A549 (cell line): ENCODE data around the gene RNF220. TPM values are rescaled to one million over a fixed set of nuclear protein-coding genes. Genes with fewer than 3 reads are reported as not detected.

ENCODE experiments used
- ATAC-seq, 2 experiments: fragments of 200-7000 bp in 1 of 2; fragments of >200 bp in 1 of 2; cut with Nextera tagmentation in 1 of 2; cut with Tn5 transposase in 1 of 2; 3 replicates each; pipeline versions ENCODE4 v1.8.0 to v1.9.1; 2018 to 2020; ENCODE audit warnings: mild to moderate bottlenecking in 1 of 2, moderate library complexity in 1 of 2
- CTCF ChIA-PET: fragments of 300-600 bp; sonication (Branson Sonifier 250); formaldehyde crosslinking; extraction: SDS; loops from one replicate; lab custom pipeline; 2021; ENCODE audit warnings: antibody characterized with exemption, inconsistent platforms; lab: Yijun Ruan, JAX
- POLR2A ChIA-PET: fragments of 350-600 bp; formaldehyde crosslinking; extraction: SDS; loops from one replicate; lab custom pipeline; 2021; ENCODE audit warnings: antibody characterized with exemption, inconsistent platforms; lab: Yijun Ruan, JAX
- DNase-seq, 2 experiments: peaks; one replicate each; pipeline versions ENCODE4 v3.0.0 to v3.0.0-alpha.2; 2011 to 2016; ENCODE audit warnings: low read depth in 1 of 2, low spot score in 1 of 2
- FAIRE-seq: peaks from 2 replicates; lab custom pipeline; 2011; peaks lifted over from hg19 to GRCh38; lab: Jason Lieb, UNC
- H3K27ac ChIP-seq, 2 experiments: fragments of >200 bp; sonication (Bioruptor Twin); formaldehyde crosslinking; 3 replicates each; pipeline ENCODE4 v1.5.1; 2016 to 2017
- H3K4me1 ChIP-seq: fragments of >200 bp; sonication (Bioruptor Twin); formaldehyde crosslinking; 3 replicates; pipeline ENCODE4 v1.6.1; 2016
- H3K4me2 ChIP-seq: fragments of >200 bp; sonication (Bioruptor Twin); formaldehyde crosslinking; 3 replicates; pipeline ENCODE4 v1.6.1; 2016
- H3K4me3 ChIP-seq: fragments of >200 bp; sonication (Bioruptor Twin); formaldehyde crosslinking; 3 replicates; pipeline ENCODE4 v1.5.1; 2016
- H3K9me3 ChIP-seq: fragments of >200 bp; sonication (Bioruptor Twin); formaldehyde crosslinking; 3 replicates; pipeline ENCODE4 v1.6.1; 2016
- CBX2 ChIP-seq: fragments of 200-600 bp; sonication (generic); IDR thresholded peaks from 2 replicates; pipeline ENCODE4 v1.6.1; 2016; ENCODE audit warnings: low read depth, mild to moderate bottlenecking, borderline replicate concordance
- CBX8 ChIP-seq: fragments of 200-600 bp; sonication (generic); IDR thresholded peaks from 2 replicates; pipeline ENCODE4 v1.6.1; 2016
- CEBPB ChIP-seq, 2 experiments: fragments of >200 bp in 1 of 2; sonication (Bioruptor Twin) in 1 of 2; formaldehyde crosslinking in 1 of 2; IDR thresholded peaks; 2 replicates each; pipeline ENCODE4 v1.6.1; 2012 to 2016
- CHD4 ChIP-seq: fragments of 200-600 bp; sonication (generic); IDR thresholded peaks from 2 replicates; pipeline ENCODE4 v1.6.1; 2016; ENCODE audit warnings: antibody characterized with exemption, mild to moderate bottlenecking, borderline replicate concordance
- EHF ChIP-seq: fragments of 250-450 bp; sonication (Bioruptor Pico); IDR thresholded peaks from 2 replicates; pipeline ENCODE4 v1.5.0; 2020; ENCODE audit warnings: mild to moderate bottlenecking
- FOSB ChIP-seq: fragments of 250-450 bp; sonication (Bioruptor Pico); IDR thresholded peaks from 2 replicates; pipeline ENCODE4 v1.5.0; 2020; ENCODE audit warnings: mild to moderate bottlenecking, moderate library complexity
- HEYL ChIP-seq: fragments of 250-450 bp; sonication (Bioruptor Pico); IDR thresholded peaks from 2 replicates; pipeline ENCODE4 v1.8.0; 2021; ENCODE audit warnings: mild to moderate bottlenecking, moderate library complexity
- HOXA7 ChIP-seq: fragments of 250-450 bp; sonication (Bioruptor Pico); IDR thresholded peaks from 2 replicates; pipeline ENCODE4 v1.5.0; 2020; ENCODE audit warnings: mild to moderate bottlenecking, moderate library complexity
- JUN ChIP-seq, 2 experiments: fragments of >200 bp; sonication (Bioruptor Twin); formaldehyde crosslinking; IDR thresholded peaks; 2 replicates in 1 of 2; 3 replicates in 1 of 2; pipeline ENCODE4 v1.6.1; 2016 to 2017
- MAFK ChIP-seq: fragments of 450-650 bp; IDR thresholded peaks from 2 replicates; pipeline ENCODE4 v1.6.1; 2014; ENCODE audit not compliant: partially characterized antibody
- MAX ChIP-seq: IDR thresholded peaks from 2 replicates; pipeline ENCODE4 v1.6.1; 2012
- NR3C1 ChIP-seq: fragments of >200 bp; sonication (Bioruptor Twin); formaldehyde crosslinking; IDR thresholded peaks from 3 replicates; pipeline ENCODE4 v1.6.1; 2017
- PHF8 ChIP-seq: fragments of 200-600 bp; sonication (generic); IDR thresholded peaks from 2 replicates; pipeline ENCODE4 v1.6.1; 2016; ENCODE audit warnings: low read depth, mild to moderate bottlenecking, antibody characterized with exemption, moderate library complexity, borderline replicate concordance
- POLR2AphosphoS2 ChIP-seq: conservative IDR thresholded peaks from 2 replicates; pipeline ENCODE4 v1.6.1; 2012; ENCODE audit warnings: low read length, improper control_type of control experiment, inconsistent platforms
- RAD21 ChIP-seq, 2 experiments: fragments of >200 bp in 1 of 2; sonication (Bioruptor Twin) in 1 of 2; formaldehyde crosslinking in 1 of 2; IDR thresholded peaks in 1 of 2; conservative IDR thresholded peaks in 1 of 2; 2 replicates in 1 of 2; 3 replicates in 1 of 2; pipeline ENCODE4 v1.6.1; 2012 to 2018; ENCODE audit warnings: inconsistent platforms in 1 of 2
- REST ChIP-seq: fragments of 200-600 bp; sonication (generic); IDR thresholded peaks from 2 replicates; pipeline ENCODE4 v1.6.1; 2016; ENCODE audit warnings: antibody characterized with exemption, mild to moderate bottlenecking, moderate library complexity
- SMC3 ChIP-seq: fragments of >200 bp; sonication (Bioruptor Twin); formaldehyde crosslinking; IDR thresholded peaks from 3 replicates; pipeline ENCODE4 v1.6.1; 2018; ENCODE audit warnings: inconsistent platforms
- ZC3H11A ChIP-seq: fragments of 450-650 bp; IDR thresholded peaks from 2 replicates; pipeline ENCODE4 v1.6.1; 2014; ENCODE audit warnings: antibody characterized with exemption, mild to moderate bottlenecking
- ZSCAN20 ChIP-seq: fragments of 250-450 bp; sonication (Bioruptor Pico); IDR thresholded peaks from 2 replicates; pipeline ENCODE4 v1.8.0; 2022; ENCODE audit warnings: mild to moderate bottlenecking, moderate library complexity
- WGBS: methylation state at CpG from one replicate; pipeline ENCODE4 v1.1.6; 2017; ENCODE audit errors: missing lambda C conversion rate; 5-methylcytosine and 5-hydroxymethylcytosine counted together
- polyA plus RNA-seq, 4 experiments: library from polyadenylated mRNA; depleted of rRNA in 3 of 4; stranded (reverse); fragments of >200 nt; fragmentation: RNase III in 1 of 4; extraction: RNeasy Plus Mini Kit Qiagen cat#74134 plus additional on column Dnase treatment in 1 of 4; gene quantifications; 2 replicates in 3 of 4; 3 replicates in 1 of 4; pipeline ENCODE4 v1.2.3, GENCODE V29; 2011 to 2017
- TF ChIP-seq, protein P1 (sequence below): IDR thresholded peaks from 2 replicates; pipeline ENCODE4 v1.6.1; 2012

Gene RNF220
- polyA plus RNA-seq, 2 of the 4 experiments (the other 2 are of a cell fraction): 53.4 to 54.5 TPM

GRCh38 chr1:44689447-44689765, 284.4 kb downstream of the RNF220 start:
- ChIA-PET CTCF (no interaction called here), POLR2A (no interaction called here)
- no peak overlapping the region for H3K4me3 ChIP-seq
- H3K27ac ChIP-seq: no peak overlapping the region
- no peak for FAIRE-seq
- no peak for DNase-seq
- WGBS: 100% methylated on average over 3 of the region's 3 CpGs
- H3K4me2 ChIP-seq: no peak overlapping the region
- no peaks in the 10 kb centered on the region for H3K9me3 ChIP-seq
- TF ChIP-seq JUN (IDR thresholded peaks at IDR 0.05) (no peak), CBX8 (no peak), CEBPB (IDR thresholded peaks at IDR 0.05) (no peak), SMC3 (no peak), CHD4 (no peak), ZSCAN20 (no peak), MAX (no peak), FOSB (CRISPR knock-in tag) (no peak), HOXA7 (no peak), REST (no peak), MAFK (no peak), POLR2AphosphoS2 (no peak), HEYL (CRISPR knock-in tag) (no peak), CBX2 (no peak), ZC3H11A (no peak), EHF (CRISPR knock-in tag) (no peak), NR3C1 (no peak)
- TF ChIP-seq, protein P1, sequence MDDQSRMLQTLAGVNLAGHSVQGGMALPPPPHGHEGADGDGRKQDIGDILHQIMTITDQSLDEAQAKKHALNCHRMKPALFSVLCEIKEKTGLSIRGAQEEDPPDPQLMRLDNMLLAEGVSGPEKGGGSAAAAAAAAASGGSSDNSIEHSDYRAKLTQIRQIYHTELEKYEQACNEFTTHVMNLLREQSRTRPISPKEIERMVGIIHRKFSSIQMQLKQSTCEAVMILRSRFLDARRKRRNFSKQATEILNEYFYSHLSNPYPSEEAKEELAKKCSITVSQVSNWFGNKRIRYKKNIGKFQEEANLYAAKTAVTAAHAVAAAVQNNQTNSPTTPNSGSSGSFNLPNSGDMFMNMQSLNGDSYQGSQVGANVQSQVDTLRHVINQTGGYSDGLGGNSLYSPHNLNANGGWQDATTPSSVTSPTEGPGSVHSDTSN: no peak
- TF ChIP-seq, all 56 proteins: peak for 0
- H3K4me1 ChIP-seq: peaks cover 9% of the 10 kb centered on the region; the same call in 2 of the 3 replicates
- no peak for ATAC-seq

- TF ChIP-seq RAD21 (conservative IDR thresholded peaks at IDR 0.05 in 1 of 2, IDR thresholded peaks at IDR 0.05 in 1 of 2): no peak
- no peak for TF ChIP-seq PHF8
- TF ChIP-seq REST: no peak
- WGBS: 38% methylated on average over 2 of the region's 2 CpGs
- Histone ChIP-seq H3K4me3 (no peak overlapping the region), H3K27ac (no peak overlapping the region), H3K4me2 (no peak overlapping the region), H3K4me1 (peaks cover 9% of the 10 kb centered on the region; the same call in 2 of the 3 replicates), H3K9me3 (no peaks in the 10 kb centered on the region)
- CTCF ChIA-PET: interaction anchor here (1.0 to 1.6 kb wide), 2 partner anchors 14 to 40 kb away, joined by 3 to 4 read pairs; no protein-coding TSS in a partner anchor
- no peak for FAIRE-seq
- POLR2A ChIA-PET: no interaction called here
- no peak for DNase-seq
- ATAC-seq: no peak
Measured at GRCh38 chr1:44693159-44693558, 288.1 kb downstream of the RNF220 start.
